ENCODE data around the gene GPHA2. TPM values are rescaled to one million over a fixed set of nuclear protein-coding genes. Genes with fewer than 3 reads are reported as not detected.

GPHA2 gene
- total and polyA plus RNA-seq, 2 of the 13 experiments (the other 11 are each of a cell fraction or from before 2014, with no cell fraction given), result 13.0 to 19.1 TPM

DNA sequence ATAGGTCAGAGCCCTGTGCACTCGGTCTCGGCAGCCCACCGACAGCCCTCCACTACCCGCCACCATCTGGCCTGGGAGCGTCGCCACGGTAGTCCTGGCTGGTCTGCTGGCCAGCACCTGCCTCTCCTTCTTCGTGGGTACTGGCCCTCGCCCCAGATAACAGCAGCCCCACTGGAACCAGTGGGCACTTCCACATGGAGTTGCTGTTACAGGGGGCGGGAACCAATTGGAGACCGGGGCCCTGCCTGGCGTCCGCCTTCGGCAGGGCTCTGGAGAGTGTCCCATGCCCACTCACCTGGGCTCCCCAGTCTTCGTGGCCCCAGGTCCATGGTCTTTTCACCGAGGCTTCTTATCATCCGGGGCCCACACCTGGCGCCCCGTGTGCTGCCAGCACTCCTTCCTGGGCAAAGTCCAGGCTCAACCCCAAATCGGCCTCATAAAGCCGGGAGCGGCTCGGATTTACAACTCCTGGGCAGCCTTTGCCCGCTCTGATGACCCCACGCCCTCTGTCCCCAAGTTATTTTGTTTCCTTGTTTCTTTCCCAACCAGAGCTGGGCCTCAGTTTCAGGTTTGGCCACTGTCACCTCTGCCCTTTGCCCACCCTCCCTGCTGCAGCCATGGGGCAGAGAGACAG lies 44.4 kb downstream of the GPHA2 start (continued):
- TF ChIP-seq, protein P1, sequence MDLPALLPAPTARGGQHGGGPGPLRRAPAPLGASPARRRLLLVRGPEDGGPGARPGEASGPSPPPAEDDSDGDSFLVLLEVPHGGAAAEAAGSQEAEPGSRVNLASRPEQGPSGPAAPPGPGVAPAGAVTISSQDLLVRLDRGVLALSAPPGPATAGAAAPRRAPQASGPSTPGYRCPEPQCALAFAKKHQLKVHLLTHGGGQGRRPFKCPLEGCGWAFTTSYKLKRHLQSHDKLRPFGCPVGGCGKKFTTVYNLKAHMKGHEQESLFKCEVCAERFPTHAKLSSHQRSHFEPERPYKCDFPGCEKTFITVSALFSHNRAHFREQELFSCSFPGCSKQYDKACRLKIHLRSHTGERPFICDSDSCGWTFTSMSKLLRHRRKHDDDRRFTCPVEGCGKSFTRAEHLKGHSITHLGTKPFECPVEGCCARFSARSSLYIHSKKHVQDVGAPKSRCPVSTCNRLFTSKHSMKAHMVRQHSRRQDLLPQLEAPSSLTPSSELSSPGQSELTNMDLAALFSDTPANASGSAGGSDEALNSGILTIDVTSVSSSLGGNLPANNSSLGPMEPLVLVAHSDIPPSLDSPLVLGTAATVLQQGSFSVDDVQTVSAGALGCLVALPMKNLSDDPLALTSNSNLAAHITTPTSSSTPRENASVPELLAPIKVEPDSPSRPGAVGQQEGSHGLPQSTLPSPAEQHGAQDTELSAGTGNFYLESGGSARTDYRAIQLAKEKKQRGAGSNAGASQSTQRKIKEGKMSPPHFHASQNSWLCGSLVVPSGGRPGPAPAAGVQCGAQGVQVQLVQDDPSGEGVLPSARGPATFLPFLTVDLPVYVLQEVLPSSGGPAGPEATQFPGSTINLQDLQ (CRISPR knock-in tag; IDR thresholded peaks at IDR 0.05), result no peak
- TF ChIP-seq ZNF879 (CRISPR knock-in tag; IDR thresholded peaks at IDR 0.05), result no peak
- TF ChIP-seq MAF1 (CRISPR knock-in tag; IDR thresholded peaks at IDR 0.05; ENCODE audit: borderline replicate concordance), result no peak
- TF ChIP-seq ZSCAN25 (CRISPR knock-in tag; IDR thresholded peaks at IDR 0.05), result no peak
- no peak for TF ChIP-seq MTA3 (CRISPR knock-in tag; IDR thresholded peaks at IDR 0.05)
- no peak for TF ChIP-seq ZNF788 (CRISPR knock-in tag; IDR thresholded peaks at IDR 0.05; ENCODE audit: borderline replicate concordance)
- no peak for TF ChIP-seq IKZF1 (IDR thresholded peaks at IDR 0.05)
- TF ChIP-seq, protein P2, sequence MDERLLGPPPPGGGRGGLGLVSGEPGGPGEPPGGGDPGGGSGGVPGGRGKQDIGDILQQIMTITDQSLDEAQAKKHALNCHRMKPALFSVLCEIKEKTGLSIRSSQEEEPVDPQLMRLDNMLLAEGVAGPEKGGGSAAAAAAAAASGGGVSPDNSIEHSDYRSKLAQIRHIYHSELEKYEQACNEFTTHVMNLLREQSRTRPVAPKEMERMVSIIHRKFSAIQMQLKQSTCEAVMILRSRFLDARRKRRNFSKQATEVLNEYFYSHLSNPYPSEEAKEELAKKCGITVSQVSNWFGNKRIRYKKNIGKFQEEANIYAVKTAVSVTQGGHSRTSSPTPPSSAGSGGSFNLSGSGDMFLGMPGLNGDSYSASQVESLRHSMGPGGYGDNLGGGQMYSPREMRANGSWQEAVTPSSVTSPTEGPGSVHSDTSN (CRISPR knock-in tag; IDR thresholded peaks at IDR 0.05), result no peak
- TF ChIP-seq, protein P3, sequence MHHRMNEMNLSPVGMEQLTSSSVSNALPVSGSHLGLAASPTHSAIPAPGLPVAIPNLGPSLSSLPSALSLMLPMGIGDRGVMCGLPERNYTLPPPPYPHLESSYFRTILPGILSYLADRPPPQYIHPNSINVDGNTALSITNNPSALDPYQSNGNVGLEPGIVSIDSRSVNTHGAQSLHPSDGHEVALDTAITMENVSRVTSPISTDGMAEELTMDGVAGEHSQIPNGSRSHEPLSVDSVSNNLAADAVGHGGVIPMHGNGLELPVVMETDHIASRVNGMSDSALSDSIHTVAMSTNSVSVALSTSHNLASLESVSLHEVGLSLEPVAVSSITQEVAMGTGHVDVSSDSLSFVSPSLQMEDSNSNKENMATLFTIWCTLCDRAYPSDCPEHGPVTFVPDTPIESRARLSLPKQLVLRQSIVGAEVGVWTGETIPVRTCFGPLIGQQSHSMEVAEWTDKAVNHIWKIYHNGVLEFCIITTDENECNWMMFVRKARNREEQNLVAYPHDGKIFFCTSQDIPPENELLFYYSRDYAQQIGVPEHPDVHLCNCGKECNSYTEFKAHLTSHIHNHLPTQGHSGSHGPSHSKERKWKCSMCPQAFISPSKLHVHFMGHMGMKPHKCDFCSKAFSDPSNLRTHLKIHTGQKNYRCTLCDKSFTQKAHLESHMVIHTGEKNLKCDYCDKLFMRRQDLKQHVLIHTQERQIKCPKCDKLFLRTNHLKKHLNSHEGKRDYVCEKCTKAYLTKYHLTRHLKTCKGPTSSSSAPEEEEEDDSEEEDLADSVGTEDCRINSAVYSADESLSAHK (CRISPR knock-in tag; IDR thresholded peaks at IDR 0.05; ENCODE audit: borderline replicate concordance), result no peak
- TF ChIP-seq ZFY (CRISPR knock-in tag; IDR thresholded peaks at IDR 0.05), result peak; percentile 40; the same call in 1 of the 2 replicates
- TF ChIP-seq MAFF (IDR thresholded peaks at IDR 0.05; ENCODE audit: low read depth, low read length), result no peak
- TF ChIP-seq, protein P4, sequence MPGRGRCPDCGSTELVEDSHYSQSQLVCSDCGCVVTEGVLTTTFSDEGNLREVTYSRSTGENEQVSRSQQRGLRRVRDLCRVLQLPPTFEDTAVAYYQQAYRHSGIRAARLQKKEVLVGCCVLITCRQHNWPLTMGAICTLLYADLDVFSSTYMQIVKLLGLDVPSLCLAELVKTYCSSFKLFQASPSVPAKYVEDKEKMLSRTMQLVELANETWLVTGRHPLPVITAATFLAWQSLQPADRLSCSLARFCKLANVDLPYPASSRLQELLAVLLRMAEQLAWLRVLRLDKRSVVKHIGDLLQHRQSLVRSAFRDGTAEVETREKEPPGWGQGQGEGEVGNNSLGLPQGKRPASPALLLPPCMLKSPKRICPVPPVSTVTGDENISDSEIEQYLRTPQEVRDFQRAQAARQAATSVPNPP (CRISPR knock-in tag; IDR thresholded peaks at IDR 0.05), result no peak
- TF ChIP-seq, protein P5, sequence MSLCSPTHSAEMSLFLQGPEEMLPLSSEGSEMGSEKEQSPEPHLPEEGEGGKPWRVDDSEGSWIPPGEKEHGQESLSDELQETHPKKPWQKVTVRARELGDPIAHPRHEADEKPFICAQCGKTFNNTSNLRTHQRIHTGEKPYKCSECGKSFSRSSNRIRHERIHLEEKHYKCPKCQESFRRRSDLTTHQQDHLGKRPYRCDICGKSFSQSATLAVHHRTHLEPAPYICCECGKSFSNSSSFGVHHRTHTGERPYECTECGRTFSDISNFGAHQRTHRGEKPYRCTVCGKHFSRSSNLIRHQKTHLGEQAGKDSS (CRISPR knock-in tag; IDR thresholded peaks at IDR 0.05; ENCODE audit: borderline replicate concordance, low read depth), result no peak
- no peak for TF ChIP-seq ZNF563 (CRISPR knock-in tag; IDR thresholded peaks at IDR 0.05)
- TF ChIP-seq BRD4 (CRISPR knock-in tag; IDR thresholded peaks at IDR 0.05), result no peak
- TF ChIP-seq ZMYM3 (CRISPR knock-in tag; IDR thresholded peaks at IDR 0.05), result no peak
- TF ChIP-seq ZNF235 (CRISPR knock-in tag; IDR thresholded peaks at IDR 0.05; ENCODE audit: borderline replicate concordance), result no peak
- TF ChIP-seq, protein P6, sequence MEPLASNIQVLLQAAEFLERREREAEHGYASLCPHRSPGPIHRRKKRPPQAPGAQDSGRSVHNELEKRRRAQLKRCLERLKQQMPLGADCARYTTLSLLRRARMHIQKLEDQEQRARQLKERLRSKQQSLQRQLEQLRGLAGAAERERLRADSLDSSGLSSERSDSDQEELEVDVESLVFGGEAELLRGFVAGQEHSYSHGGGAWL (CRISPR knock-in tag; IDR thresholded peaks at IDR 0.05), result no peak
- TF ChIP-seq ZNF878 (CRISPR knock-in tag; IDR thresholded peaks at IDR 0.05), result no peak
- no peak for TF ChIP-seq ISX (CRISPR knock-in tag; conservative IDR thresholded peaks at IDR 0.05)
- no peak for TF ChIP-seq SMC3 (IDR thresholded peaks at IDR 0.05; ENCODE audit: low read length)
- TF ChIP-seq DR1 (CRISPR knock-in tag; IDR thresholded peaks at IDR 0.05), result no peak

All from HepG2 (cell line).